Measurements from ENCODE around the gene SPAG16. TPM values are rescaled to one million over a fixed set of nuclear protein-coding genes. Genes with fewer than 3 reads are reported as not detected.

SPAG16 gene
- 13.0 TPM for total RNA-seq (2021; ENCODE audit: unreplicated experiment)
- 34.4 TPM for polyA plus RNA-seq (2012; ENCODE audit: insufficient read length)
- percentile 32 among the genes with signal in this experiment for Bru-seq, nascent RNA
- BruChase-seq, experiment 1, labeled RNA remaining after a 2-hour chase, result percentile 37 among the genes with signal in this experiment
- percentile 25 among the genes with signal in this experiment for BruChase-seq, experiment 2, labeled RNA remaining after a 6-hour chase
- long read RNA-seq, transcript SPAG16-207 (5 exons, 1,250 nt), result major isoform, 25 of 37 reads
- long read RNA-seq, partial matches to known transcripts, result 2 of 37 reads
- long read RNA-seq, other reads (novel, unspliced or antisense), result 10 of 37 reads

DNA sequence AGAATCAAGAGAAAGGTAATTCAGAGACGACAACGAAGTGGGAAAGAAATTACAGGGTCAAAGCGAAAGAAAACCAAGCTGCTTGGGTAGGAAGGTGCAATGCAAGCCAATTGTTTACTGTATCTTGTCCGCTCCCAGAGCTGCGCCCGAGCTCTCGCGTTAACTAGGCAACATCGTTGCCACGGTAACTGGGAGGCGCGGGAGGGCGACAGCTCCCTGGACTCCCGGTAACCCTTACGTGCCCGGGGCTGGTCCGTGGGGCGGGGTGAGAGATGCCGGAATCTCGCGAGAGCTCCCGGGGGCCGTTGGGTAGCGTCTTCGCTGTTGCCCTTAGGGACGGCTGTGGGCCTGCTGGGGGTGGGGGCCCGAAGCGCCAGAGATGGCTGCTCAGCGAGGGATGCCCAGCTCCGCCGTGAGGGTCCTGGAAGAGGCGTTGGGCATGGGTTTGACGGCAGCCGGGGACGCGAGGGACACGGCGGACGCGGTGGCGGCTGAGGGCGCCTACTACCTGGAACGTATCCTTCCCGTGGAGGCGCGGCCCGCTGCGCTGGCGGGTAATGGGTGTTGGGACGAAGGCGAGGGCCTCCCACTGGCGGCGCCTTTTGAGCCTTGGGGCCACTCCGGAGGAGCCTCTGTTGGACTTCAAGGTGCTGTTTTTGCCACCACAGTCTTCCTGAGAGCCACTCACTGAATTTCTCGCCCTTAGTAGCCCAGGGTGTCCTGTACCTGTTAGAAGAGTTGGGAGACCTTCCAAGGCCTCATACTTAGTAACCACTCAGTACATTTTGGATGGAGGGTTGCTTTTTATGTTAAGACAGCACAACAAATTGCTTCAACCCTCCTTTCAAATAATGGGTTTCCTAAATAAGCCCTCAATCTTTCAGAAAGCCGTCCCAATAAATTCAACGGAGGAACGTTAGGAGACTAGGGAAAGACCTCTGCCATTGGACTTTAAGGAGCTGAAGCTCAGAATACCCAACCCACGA, at the start of gene SPAG16:
Gene SPAG16 (plus strand): TSS at position 360 of the 986 bp plus-strand sequence.
- POLR2A ChIA-PET, result interaction anchor here (0.7 kb wide), 1 partner anchor 179 kb away, joined by 4 read pairs; no protein-coding TSS in a partner anchor

DNA sequence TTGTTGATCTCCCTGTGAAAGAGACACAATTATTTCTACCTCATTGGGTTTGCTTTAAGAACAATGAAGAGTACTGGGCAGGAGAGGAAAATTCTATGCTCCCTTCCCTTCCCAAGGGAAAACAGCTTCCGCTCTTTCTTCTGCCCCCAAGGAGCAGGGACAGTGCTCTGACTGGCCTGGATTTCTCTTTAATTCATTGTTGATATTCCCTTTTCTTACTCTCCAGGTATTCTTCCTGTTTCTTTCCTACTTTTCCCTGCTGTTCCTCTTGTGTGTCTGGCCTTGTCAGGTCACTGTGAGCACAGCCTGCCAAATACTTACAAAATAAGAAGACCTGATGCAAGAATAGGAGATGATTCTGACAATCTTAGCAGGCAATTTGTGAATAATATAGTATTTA, 49.6 kb upstream of the SPAG16 start:
- Histone ChIP-seq H3K4me3 (ENCODE audit: low read depth in 2 of 2, low read length in 2 of 2) (no peak overlapping the region), H3K9me3 (ENCODE audit: control insufficient read depth, insufficient read depth, low read depth, low read length) (no peaks in the 10 kb centered on the region), H3K4me1 (ENCODE audit: control insufficient read depth, insufficient read depth, low read length) (no peaks in the 10 kb centered on the region), H3K27ac (ENCODE audit: low read length) (no peak overlapping the region), H3K27me3 (ENCODE audit: control insufficient read depth, insufficient read depth, low read length) (no peaks in the 10 kb centered on the region), H3K36me3 (ENCODE audit: control insufficient read depth, insufficient read depth, low read length) (no peaks in the 10 kb centered on the region)
- no peak for ATAC-seq
- CTCF ChIA-PET, result no interaction called here
- POLR2A ChIA-PET, result no interaction called here
- no TSS peak for BruUV-seq (replicated peaks)
- intact Hi-C loops (cut with micrococcal nuclease; ENCODE audit: unreplicated experiment), result loop anchor here (10.0 kb wide), 1 partner anchor 550 kb away; no protein-coding TSS in a partner anchor
- no peak for DNase-seq (ENCODE audit: low read depth, low spot score)
- in situ Hi-C loops (cut with HindIII; ENCODE audit: low pct_unique_long_range_greater_than_20kb, low sequenced_read_pairs), result no loop called here
- TF ChIP-seq, protein P1, sequence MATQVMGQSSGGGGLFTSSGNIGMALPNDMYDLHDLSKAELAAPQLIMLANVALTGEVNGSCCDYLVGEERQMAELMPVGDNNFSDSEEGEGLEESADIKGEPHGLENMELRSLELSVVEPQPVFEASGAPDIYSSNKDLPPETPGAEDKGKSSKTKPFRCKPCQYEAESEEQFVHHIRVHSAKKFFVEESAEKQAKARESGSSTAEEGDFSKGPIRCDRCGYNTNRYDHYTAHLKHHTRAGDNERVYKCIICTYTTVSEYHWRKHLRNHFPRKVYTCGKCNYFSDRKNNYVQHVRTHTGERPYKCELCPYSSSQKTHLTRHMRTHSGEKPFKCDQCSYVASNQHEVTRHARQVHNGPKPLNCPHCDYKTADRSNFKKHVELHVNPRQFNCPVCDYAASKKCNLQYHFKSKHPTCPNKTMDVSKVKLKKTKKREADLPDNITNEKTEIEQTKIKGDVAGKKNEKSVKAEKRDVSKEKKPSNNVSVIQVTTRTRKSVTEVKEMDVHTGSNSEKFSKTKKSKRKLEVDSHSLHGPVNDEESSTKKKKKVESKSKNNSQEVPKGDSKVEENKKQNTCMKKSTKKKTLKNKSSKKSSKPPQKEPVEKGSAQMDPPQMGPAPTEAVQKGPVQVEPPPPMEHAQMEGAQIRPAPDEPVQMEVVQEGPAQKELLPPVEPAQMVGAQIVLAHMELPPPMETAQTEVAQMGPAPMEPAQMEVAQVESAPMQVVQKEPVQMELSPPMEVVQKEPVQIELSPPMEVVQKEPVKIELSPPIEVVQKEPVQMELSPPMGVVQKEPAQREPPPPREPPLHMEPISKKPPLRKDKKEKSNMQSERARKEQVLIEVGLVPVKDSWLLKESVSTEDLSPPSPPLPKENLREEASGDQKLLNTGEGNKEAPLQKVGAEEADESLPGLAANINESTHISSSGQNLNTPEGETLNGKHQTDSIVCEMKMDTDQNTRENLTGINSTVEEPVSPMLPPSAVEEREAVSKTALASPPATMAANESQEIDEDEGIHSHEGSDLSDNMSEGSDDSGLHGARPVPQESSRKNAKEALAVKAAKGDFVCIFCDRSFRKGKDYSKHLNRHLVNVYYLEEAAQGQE (IDR thresholded peaks at IDR 0.05; ENCODE audit: insufficient read depth in 1 of 2, low read depth in 2 of 2, low read length in 1 of 2), result no peak
- no peak for TF ChIP-seq SIN3A (IDR thresholded peaks at IDR 0.05; ENCODE audit: borderline replicate concordance, insufficient read depth, low read depth, low read length)
- TF ChIP-seq, protein P2, sequence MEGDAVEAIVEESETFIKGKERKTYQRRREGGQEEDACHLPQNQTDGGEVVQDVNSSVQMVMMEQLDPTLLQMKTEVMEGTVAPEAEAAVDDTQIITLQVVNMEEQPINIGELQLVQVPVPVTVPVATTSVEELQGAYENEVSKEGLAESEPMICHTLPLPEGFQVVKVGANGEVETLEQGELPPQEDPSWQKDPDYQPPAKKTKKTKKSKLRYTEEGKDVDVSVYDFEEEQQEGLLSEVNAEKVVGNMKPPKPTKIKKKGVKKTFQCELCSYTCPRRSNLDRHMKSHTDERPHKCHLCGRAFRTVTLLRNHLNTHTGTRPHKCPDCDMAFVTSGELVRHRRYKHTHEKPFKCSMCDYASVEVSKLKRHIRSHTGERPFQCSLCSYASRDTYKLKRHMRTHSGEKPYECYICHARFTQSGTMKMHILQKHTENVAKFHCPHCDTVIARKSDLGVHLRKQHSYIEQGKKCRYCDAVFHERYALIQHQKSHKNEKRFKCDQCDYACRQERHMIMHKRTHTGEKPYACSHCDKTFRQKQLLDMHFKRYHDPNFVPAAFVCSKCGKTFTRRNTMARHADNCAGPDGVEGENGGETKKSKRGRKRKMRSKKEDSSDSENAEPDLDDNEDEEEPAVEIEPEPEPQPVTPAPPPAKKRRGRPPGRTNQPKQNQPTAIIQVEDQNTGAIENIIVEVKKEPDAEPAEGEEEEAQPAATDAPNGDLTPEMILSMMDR (IDR thresholded peaks at IDR 0.05), result no peak
- TF ChIP-seq POLR2AphosphoS5 (IDR thresholded peaks at IDR 0.05; ENCODE audit: low read depth, low read length), result no peak
- TF ChIP-seq TCF7L2 (IDR thresholded peaks at IDR 0.05; ENCODE audit: low read depth, low read length), result no peak

More for the DNA sequence above, at the start of gene SPAG16:
- BruUV-seq (replicated peaks), result no TSS peak
- Histone ChIP-seq H3K9me3 (ENCODE audit: control insufficient read depth, insufficient read depth, low read depth, low read length) (no peaks in the 10 kb centered on the region), H3K4me3 (ENCODE audit: low read depth in 2 of 2, low read length in 2 of 2) (peak within 1 kb of the TSS; percentile 74 to 81), H3K36me3 (ENCODE audit: control insufficient read depth, insufficient read depth, low read length) (no peaks in the 10 kb centered on the region), H3K27ac (ENCODE audit: low read length) (peak within 1 kb of the TSS; percentile 89), H3K4me1 (ENCODE audit: control insufficient read depth, insufficient read depth, low read length) (peaks cover 11% of the 10 kb centered on the region), H3K27me3 (ENCODE audit: control insufficient read depth, insufficient read depth, low read length) (no peaks in the 10 kb centered on the region)
- ATAC-seq (peak; percentile 100), DNase-seq (ENCODE audit: low read depth, low spot score) (peak; percentile 85)
- in situ Hi-C loops (cut with HindIII; ENCODE audit: low pct_unique_long_range_greater_than_20kb, low sequenced_read_pairs) (no loop called here), intact Hi-C loops (cut with micrococcal nuclease; ENCODE audit: unreplicated experiment) (no loop called here)
- CTCF ChIA-PET, result no interaction called here
- TF ChIP-seq TCF7L2 (IDR thresholded peaks at IDR 0.05; ENCODE audit: low read depth, low read length) (peak; percentile 91), SIN3A (IDR thresholded peaks at IDR 0.05; ENCODE audit: borderline replicate concordance, insufficient read depth, low read depth, low read length) (peak; percentile 91; the same call in 1 of the 2 replicates), POLR2AphosphoS5 (IDR thresholded peaks at IDR 0.05; ENCODE audit: low read depth, low read length) (peak; percentile 62)
- TF ChIP-seq, protein P2 (IDR thresholded peaks at IDR 0.05), result no peak
- TF ChIP-seq, protein P1 (IDR thresholded peaks at IDR 0.05; ENCODE audit: insufficient read depth in 1 of 2, low read depth in 2 of 2, low read length in 1 of 2), result no peak

Data from Panc1 (cell line).